ENCODE measurements around the gene GPX3. TPM values are rescaled to one million over a fixed set of nuclear protein-coding genes. Genes with fewer than 3 reads are reported as not detected.

Gene GPX3
- total RNA-seq, 1 experiment from 2014 or later: 20.4 TPM

GRCh38 chr5:151076616-151077015, 56.2 kb downstream of the GPX3 start:
- peaks cover 5% of the 10 kb centered on the region for H3K23me2 ChIP-seq (ENCODE audit: insufficient read length, low read depth, low read length, poor library complexity, severe bottlenecking)
- no peak overlapping the region for H3T11ph ChIP-seq (ENCODE audit: low read length)
- H3K79me1 ChIP-seq (ENCODE audit: insufficient read depth, low read depth, low read length, poor library complexity, severe bottlenecking): peaks cover 2% of the 10 kb centered on the region
- H3K27me3 Mint-ChIP-seq (ENCODE audit: low read depth): no peaks in the 10 kb centered on the region; the same call in 1 of the 2 replicates
- no peak overlapping the region for H4K91ac ChIP-seq (ENCODE audit: insufficient read length, low read depth, low read length)
- no peak overlapping the region for H3K4me2 ChIP-seq (ENCODE audit: insufficient read depth, insufficient read length, low read length)
- H3K9ac ChIP-seq (ENCODE audit: extremely low read depth, insufficient read length, low read length): no peak overlapping the region
- peaks cover 2% of the 10 kb centered on the region; the same call in 1 of the 2 replicates for H3K79me2 ChIP-seq (ENCODE audit: insufficient read depth, low read length)
- no peak overlapping the region for H3K27ac Mint-ChIP-seq
- H3K4me1 ChIP-seq (ENCODE audit: insufficient read depth, low read length): no peaks in the 10 kb centered on the region
- no peak overlapping the region for H2BK5ac ChIP-seq (ENCODE audit: insufficient read length, low read length)
- no peak overlapping the region for H3K23ac ChIP-seq (ENCODE audit: insufficient read length, low read depth, low read length)
- H3K4me1 Mint-ChIP-seq: peaks cover 9 to 17% of the 10 kb centered on the region in 2 experiments
- no peak for DNase-seq
- H2BK20ac ChIP-seq (ENCODE audit: low read depth, low read length, poor library complexity, severe bottlenecking): no peak overlapping the region
- H3K56ac ChIP-seq (ENCODE audit: insufficient read length, low read depth, low read length): no peak overlapping the region
- H3K9me3 ChIP-seq (ENCODE audit: control insufficient read depth, low read depth, low read length): no peaks in the 10 kb centered on the region
- H3K18ac ChIP-seq (ENCODE audit: insufficient read length, low read depth, low read length): no peak overlapping the region
- no peak overlapping the region for H2BK12ac ChIP-seq (ENCODE audit: insufficient read length, low read depth, low read length)
- H3K14ac ChIP-seq (ENCODE audit: insufficient read depth, low read length): no peak overlapping the region
- H3K9me3 Mint-ChIP-seq: no peaks in the 10 kb centered on the region
- no peak overlapping the region for H2AK5ac ChIP-seq (ENCODE audit: insufficient read length, low read length)
- H3K27ac ChIP-seq (ENCODE audit: insufficient read length, low read depth, low read length): no peak overlapping the region
- no peaks in the 10 kb centered on the region for H3K27me3 ChIP-seq (ENCODE audit: insufficient read depth, low read length)
- H4K5ac ChIP-seq (ENCODE audit: insufficient read length, low read depth, low read length): no peak overlapping the region
- TF ChIP-seq CTCF (conservative IDR thresholded peaks at IDR 0.05): no peak
- H3K4me3 Mint-ChIP-seq: no peak overlapping the region
- no peaks in the 10 kb centered on the region; a peak in 2 of 7 replicates for H3K36me3 Mint-ChIP-seq (ENCODE audit: insufficient read depth in 1 of 3, low read depth in 3 of 3)
- no peak overlapping the region for H3K4ac ChIP-seq (ENCODE audit: low read depth, low read length)
- no peak overlapping the region for H2BK120ac ChIP-seq (ENCODE audit: low read depth, low read length, poor library complexity, severe bottlenecking)
- H2AFZ ChIP-seq (ENCODE audit: low read length): no peak overlapping the region
- no peak overlapping the region for H4K8ac ChIP-seq (replicated peaks; ENCODE audit: insufficient read length, low read depth, low read length)
- no CpG with 5 or more reads among the region's 6 CpGs for WGBS (ENCODE audit: extremely low coverage, insufficient read length, low lambda C conversion rate)
- H4K20me1 ChIP-seq (ENCODE audit: control insufficient read depth, insufficient read depth, insufficient read length): no peaks in the 10 kb centered on the region
- no peak overlapping the region for H2BK15ac ChIP-seq (ENCODE audit: low read depth, low read length)

All from H9 (cell line).